HepG2 (cell line): ENCODE results near the gene IL16. TPM values are rescaled to one million over a fixed set of nuclear protein-coding genes. Genes with fewer than 3 reads are reported as not detected.

Source experiments
- ATAC-seq: fragments of 200-7000 bp; cut with Tn5 transposase; 3 replicates; pipeline ENCODE4 v1.9.1; 2020; ENCODE audit warnings: mild to moderate bottlenecking, moderate library complexity
- BruUV-seq: library from RNA; stranded (reverse); fragments of 400-500 nt; replicated peaks from 2 replicates; lab custom pipeline; 2021; lab: Mats Ljungman, UMichigan
- CTCF ChIA-PET: fragments of 300-600 bp; formaldehyde crosslinking; extraction: SDS; loops from one replicate; lab custom pipeline; 2021; ENCODE audit warnings: low total read pairs, inconsistent platforms, low intra/inter-chr PET ratio; lab: Yijun Ruan, JAX
- POLR2A ChIA-PET: fragments of 350-600 bp; sonication (Branson Sonifier 250); formaldehyde crosslinking; loops from one replicate; lab custom pipeline; 2020; ENCODE audit warnings: antibody characterized with exemption, inconsistent platforms; lab: Yijun Ruan, JAX
- DNase-seq: peaks from one replicate; pipeline ENCODE4 v3.0.0-alpha.2; 2015; ENCODE audit warnings: low spot score
- FAIRE-seq: peaks from 3 replicates; lab custom pipeline; 2011; peaks lifted over from hg19 to GRCh38; lab: Jason Lieb, UNC
- H2AFZ ChIP-seq: one replicate; pipeline ENCODE4 v1.6.1; 2011; ENCODE audit warnings: low read length, inconsistent platforms
- H3K27ac ChIP-seq: fragments of 300-600 bp; 3 replicates; pipeline ENCODE4 v1.8.0; 2011; ENCODE audit warnings: mixed run types, mild to moderate bottlenecking, mixed read lengths, low read length, inconsistent platforms; ENCODE audit not compliant: insufficient read depth; ENCODE audit errors: extremely low read length
- H3K27me3 ChIP-seq, 2 experiments: fragments of 200-600 bp in 1 of 2; 2 replicates in 1 of 2; 3 replicates in 1 of 2; pipeline versions ENCODE4 v1.6.0 to v1.8.0; 2011; ENCODE audit warnings: low read length in 2 of 2, mild to moderate bottlenecking in 2 of 2, moderate library complexity in 2 of 2, inconsistent platforms in 1 of 2; ENCODE audit not compliant: insufficient read depth in 2 of 2, control insufficient read depth in 1 of 2
- H3K36me3 ChIP-seq, 2 experiments: fragments of 200-600 bp in 1 of 2; replicated peaks in 1 of 2; 2 replicates in 1 of 2; 3 replicates in 1 of 2; pipeline versions ENCODE4 v1.5.1 to v1.8.0; 2011; ENCODE audit warnings: low read length in 2 of 2, inconsistent platforms in 1 of 2; ENCODE audit not compliant: insufficient read depth in 2 of 2, control insufficient read depth in 1 of 2
- H3K4me1 ChIP-seq: 2 replicates; pipeline ENCODE4 v1.5.1; 2012; ENCODE audit warnings: low read length, inconsistent platforms; ENCODE audit not compliant: insufficient read depth
- H3K4me2 ChIP-seq: 2 replicates; pipeline ENCODE4 v1.6.0; 2011; ENCODE audit warnings: low read depth, low read length, inconsistent platforms
- H3K4me3 ChIP-seq, 3 experiments: fragments of 200-600 bp in 1 of 3; sonication (generic), shearing (Covaris generic) in 1 of 3; replicated peaks in 1 of 3; 2 replicates each; pipeline ENCODE4 v1.5.1; 2011 to 2016; ENCODE audit warnings: low read length in 3 of 3, inconsistent platforms in 2 of 3, low read depth in 2 of 3, mild to moderate bottlenecking in 2 of 3, control low read depth in 1 of 3, mixed read lengths in 1 of 3; ENCODE audit not compliant: insufficient read depth in 1 of 3
- H3K79me2 ChIP-seq: one replicate; pipeline ENCODE4 v1.6.1; 2011; ENCODE audit warnings: low read length, inconsistent platforms; ENCODE audit not compliant: insufficient read depth
- H3K9ac ChIP-seq: 2 replicates; pipeline ENCODE4 v1.6.0; 2011; ENCODE audit warnings: mild to moderate bottlenecking, low read depth, low read length, inconsistent platforms; ENCODE audit not compliant: insufficient read depth
- H3K9me3 ChIP-seq: 2 replicates; pipeline ENCODE4 v1.5.1; 2012; ENCODE audit warnings: mild to moderate bottlenecking, low read length
- H4K20me1 ChIP-seq: 2 replicates; pipeline ENCODE4 v1.6.0; 2011; ENCODE audit warnings: inconsistent platforms, mild to moderate bottlenecking, low read length, moderate library complexity; ENCODE audit not compliant: insufficient read depth
- NFYC ChIP-seq: IDR thresholded peaks from 2 replicates; pipeline ENCODE4 v1.6.1; 2016; ENCODE audit warnings: missing genetic modification reagents, missing compliant biosample characterization
- NR3C1 ChIP-seq: sonication (generic); formaldehyde crosslinking; IDR thresholded peaks from 2 replicates; pipeline ENCODE4 v1.4.0; 2020; ENCODE audit warnings: missing genetic modification reagents
- TFDP1 ChIP-seq: IDR thresholded peaks from 2 replicates; pipeline ENCODE4 v1.6.1; 2016; ENCODE audit warnings: missing compliant biosample characterization, missing genetic modification reagents, borderline replicate concordance
- ZFP37 ChIP-seq: sonication (generic); formaldehyde crosslinking; IDR thresholded peaks from 2 replicates; pipeline ENCODE4 v1.4.0; 2020; ENCODE audit warnings: missing genetic modification reagents, borderline replicate concordance
- ZMAT5 ChIP-seq: sonication (generic); formaldehyde crosslinking; IDR thresholded peaks from 2 replicates; pipeline ENCODE4 v1.5.0; 2020; ENCODE audit warnings: mild to moderate bottlenecking, low read depth, missing genetic modification reagents, borderline replicate concordance
- ZNF619 ChIP-seq: sonication (generic); formaldehyde crosslinking; IDR thresholded peaks from 2 replicates; pipeline ENCODE4 v1.4.0; 2020; ENCODE audit warnings: mild to moderate bottlenecking, missing genetic modification reagents
- ZNF766 ChIP-seq: sonication (generic); formaldehyde crosslinking; IDR thresholded peaks from 2 replicates; pipeline ENCODE4 v1.5.0; 2020; ENCODE audit warnings: missing genetic modification reagents, borderline replicate concordance
- ZNF790 ChIP-seq: sonication (generic); formaldehyde crosslinking; IDR thresholded peaks from 2 replicates; pipeline ENCODE4 v1.8.0; 2022; ENCODE audit warnings: missing genetic modification reagents, mild to moderate bottlenecking, borderline replicate concordance
- ZUFSP ChIP-seq: sonication (generic); formaldehyde crosslinking; IDR thresholded peaks from 2 replicates; pipeline ENCODE4 v1.9.0; 2021; ENCODE audit warnings: missing genetic modification reagents, mild to moderate bottlenecking, borderline replicate concordance
- WGBS: methylation state at CpG from one replicate; pipeline ENCODE4 v1.1.6; 2017; ENCODE audit warnings: low lambda C conversion rate; 5-methylcytosine and 5-hydroxymethylcytosine counted together
- in situ Hi-C: cut with HindIII; loops from 2 replicates; pipeline ENCODE4 v1.10.0; 2017; ENCODE audit warnings: low pct_unique_long_range_greater_than_20kb; ENCODE audit not compliant: extremely low pct_ligation_motif_present
- intact Hi-C: fragments of 100-400 bp; cut with micrococcal nuclease; formaldehyde crosslinking; loops from one replicate; pipeline ENCODE4 v1.10.0; 2022; ENCODE audit not compliant: unreplicated experiment
- polyA plus RNA-seq, 8 experiments: library from polyadenylated mRNA; depleted of rRNA in 3 of 8; stranded (reverse) in 7 of 8; unstranded in 1 of 8; fragments of >200 nt; fragmentation: Illumina TruSeq in 4 of 8; extraction: Trizol in 4 of 8; gene quantifications; 2 replicates each; pipeline versions ENCODE4 v1.2.1 to v1.2.3, GENCODE V29; 2011 to 2016; ENCODE audit warnings: low read depth in 4 of 8, missing spikeins in 1 of 8, mixed read lengths in 1 of 8; ENCODE audit not compliant: insufficient read depth in 1 of 8
- total RNA-seq, 5 experiments: library from RNA; depleted of rRNA; stranded (reverse); fragments of >200 nt; fragmentation: Illumina TruSeq; extraction: Trizol; gene quantifications; 2 replicates each; pipeline ENCODE4 v1.2.3, GENCODE V29; 2016; ENCODE audit warnings: low read depth in 1 of 5

The IL16 gene
- total and polyA plus RNA-seq, 2 of the 13 experiments (the other 11 are each of a cell fraction or from before 2014, with no cell fraction given), result 0.03 TPM; not detected in 1

- H3K36me3 ChIP-seq, result no peaks in the 10 kb centered on the region
- no peak overlapping the region for H3K9ac ChIP-seq
- no TSS peak for BruUV-seq
- H3K4me3 ChIP-seq, result no peak overlapping the region
- intact Hi-C loops (no loop called here), in situ Hi-C loops (no loop called here)
- TF ChIP-seq TFDP1 (no peak), ZNF790 (no peak), ZNF766 (CRISPR knock-in tag) (no peak), ZMAT5 (CRISPR knock-in tag) (no peak), ZFP37 (CRISPR knock-in tag) (no peak), ZNF619 (CRISPR knock-in tag) (no peak), NFYC (CRISPR knock-in tag) (no peak), NR3C1 (CRISPR knock-in tag) (no peak), ZUFSP (CRISPR knock-in tag) (no peak)
- FAIRE-seq (no peak), ATAC-seq (no peak), DNase-seq (no peak)
- no peaks in the 10 kb centered on the region for H3K9me3 ChIP-seq
- H3K79me2 ChIP-seq, result no peaks in the 10 kb centered on the region
- no peaks in the 10 kb centered on the region for H4K20me1 ChIP-seq
- ChIA-PET CTCF (no interaction called here), POLR2A (no interaction called here)
- peaks cover 0 to 4% of the 10 kb centered on the region in 2 experiments; a peak in 1 of 5 replicates for H3K27me3 ChIP-seq
- no peaks in the 10 kb centered on the region for H3K4me1 ChIP-seq
- no peak overlapping the region for H3K27ac ChIP-seq
- WGBS, result 2% methylated on average over 3 of the region's 3 CpGs
- no peak overlapping the region for H3K4me2 ChIP-seq
- no peak overlapping the region for H2AFZ ChIP-seq
These were observed 58.2 kb downstream of the IL16 start for GRCh38 chr15:81254916-81255290.
